Suppressor macrophage treated with lipopolysaccharide for 4 hours (primary cell): ENCODE data around the gene OTOP3.

Source experiments
- DNase-seq: peaks from one replicate; pipeline ENCODE4 v3.0.0-alpha.2; 2020

Gene OTOP3

DNA sequence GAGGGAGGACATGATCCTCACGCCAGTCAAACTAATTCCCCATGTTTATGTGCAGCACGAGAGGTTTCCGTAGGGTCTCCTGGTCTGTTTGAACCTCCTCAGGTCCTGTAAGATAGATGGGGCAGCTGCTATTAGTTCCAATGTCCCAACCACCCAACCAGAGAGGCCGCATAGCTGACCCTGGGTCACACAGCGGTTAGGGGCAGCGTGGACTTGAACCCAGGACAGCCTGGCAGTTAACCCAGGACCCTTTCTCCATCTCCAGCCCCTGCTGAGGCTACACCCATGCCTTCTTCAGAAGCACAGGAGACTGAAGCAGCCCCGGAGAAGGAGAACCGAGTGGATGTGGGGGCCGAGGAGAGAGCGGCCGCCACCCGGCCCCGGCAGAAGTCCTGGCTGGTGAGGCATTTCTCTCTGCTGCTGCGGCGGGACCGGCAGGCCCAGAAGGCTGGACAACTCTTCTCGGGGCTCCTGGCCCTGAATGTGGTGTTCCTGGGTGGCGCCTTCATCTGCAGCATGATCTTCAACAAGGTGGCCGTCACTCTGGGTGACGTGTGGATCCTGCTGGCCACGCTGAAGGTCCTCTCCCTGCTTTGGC lies 5.5 kb downstream of the OTOP3 start:
- no peak for DNase-seq

DNA sequence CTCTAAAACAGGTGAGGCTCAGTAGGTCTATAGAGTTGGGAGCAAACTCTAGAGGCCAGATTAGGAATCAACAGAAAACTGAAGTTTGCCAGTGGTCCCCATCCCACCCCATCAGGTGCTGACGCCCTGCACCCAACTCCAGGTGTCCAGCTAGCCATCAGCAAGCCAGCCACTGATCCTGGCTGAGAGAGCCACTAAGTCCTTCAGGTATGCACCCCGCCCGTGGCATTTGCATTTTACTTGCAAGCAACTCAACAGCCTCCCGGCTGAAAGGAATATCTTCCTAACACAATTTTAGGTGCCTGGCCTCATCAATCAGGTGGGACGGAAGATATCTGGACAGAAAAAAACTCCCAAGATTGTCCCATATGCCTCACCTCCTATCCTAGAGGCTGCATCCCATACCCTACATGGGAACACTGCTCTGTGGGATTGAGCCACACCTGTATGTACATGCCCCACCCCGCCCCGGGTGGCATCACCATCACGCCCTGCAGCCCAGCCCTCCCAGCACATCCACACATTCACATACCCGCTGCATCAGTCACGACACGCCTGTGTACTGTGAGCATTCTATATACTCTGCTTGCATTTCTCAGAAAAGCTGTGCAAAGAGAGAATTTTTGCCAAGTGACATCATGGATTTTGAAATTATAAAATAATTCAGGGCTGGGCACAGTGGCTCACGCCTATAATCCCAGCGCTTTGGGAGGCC lies 8.3 kb downstream of the OTOP3 start:
- DNase-seq = no peak

DNA sequence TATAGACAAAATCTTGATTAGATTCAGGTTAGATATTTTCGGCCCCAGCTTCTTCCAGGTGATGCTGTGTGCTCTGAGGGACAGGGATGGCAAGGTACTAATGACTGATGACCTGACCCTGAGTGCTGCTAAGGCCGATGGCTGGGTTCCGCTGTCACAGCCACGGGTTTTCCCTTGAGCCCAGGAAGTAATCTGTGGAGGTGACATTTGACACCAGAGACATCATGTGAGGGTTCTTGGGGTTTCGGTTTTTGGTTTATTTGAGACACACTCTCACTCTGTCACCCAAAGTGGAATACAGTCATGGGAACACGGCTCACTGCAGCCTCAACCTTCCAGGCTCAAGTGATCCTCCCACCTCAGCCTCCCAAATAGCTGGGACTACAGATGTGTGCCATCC lies 9.8 kb downstream of the OTOP3 start:
- peak; percentile 16 for DNase-seq

DNA sequence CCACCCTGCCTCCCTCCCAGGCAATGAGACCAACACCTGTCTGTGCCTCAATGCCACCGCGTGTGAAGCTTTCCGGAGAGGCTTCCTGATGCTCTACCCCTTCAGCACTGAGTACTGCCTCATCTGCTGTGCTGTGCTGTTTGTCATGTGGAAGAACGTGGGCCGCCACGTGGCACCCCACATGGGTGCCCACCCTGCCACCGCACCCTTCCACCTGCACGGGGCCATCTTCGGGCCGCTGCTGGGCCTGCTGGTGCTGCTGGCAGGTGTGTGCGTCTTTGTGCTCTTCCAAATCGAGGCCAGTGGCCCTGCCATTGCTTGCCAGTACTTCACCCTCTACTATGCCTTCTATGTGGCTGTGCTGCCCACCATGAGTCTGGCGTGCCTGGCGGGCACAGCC lies 10.9 kb downstream of the OTOP3 start:
- no peak for DNase-seq

DNA sequence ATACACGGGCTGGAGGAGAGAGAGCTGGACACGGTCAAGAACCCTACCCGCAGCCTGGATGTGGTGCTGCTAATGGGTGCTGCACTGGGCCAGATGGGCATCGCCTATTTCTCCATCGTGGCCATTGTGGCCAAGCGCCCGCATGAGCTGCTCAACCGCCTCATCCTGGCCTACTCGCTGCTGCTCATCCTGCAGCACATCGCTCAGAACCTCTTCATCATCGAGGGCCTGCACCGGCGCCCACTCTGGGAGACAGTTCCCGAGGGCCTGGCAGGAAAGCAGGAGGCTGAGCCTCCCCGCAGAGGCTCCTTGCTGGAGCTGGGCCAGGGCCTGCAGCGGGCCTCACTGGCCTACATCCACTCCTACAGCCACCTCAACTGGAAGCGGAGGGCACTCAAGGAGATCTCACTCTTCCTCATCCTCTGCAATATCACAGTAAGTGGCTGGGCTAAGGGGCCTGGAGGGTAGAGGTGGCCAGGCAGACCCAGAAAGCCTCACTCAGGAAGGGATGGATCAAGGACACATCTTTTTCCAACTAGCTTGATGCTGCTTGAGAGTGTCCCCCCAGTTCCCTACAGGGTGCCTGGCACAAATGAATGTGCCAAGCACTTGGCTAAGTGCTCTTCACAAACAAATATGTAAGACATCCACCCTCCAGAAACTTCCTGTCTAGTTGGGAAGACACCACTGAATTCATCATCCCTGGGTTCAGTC lies 11.5 kb downstream of the OTOP3 start:
- DNase-seq = no peak

DNA sequence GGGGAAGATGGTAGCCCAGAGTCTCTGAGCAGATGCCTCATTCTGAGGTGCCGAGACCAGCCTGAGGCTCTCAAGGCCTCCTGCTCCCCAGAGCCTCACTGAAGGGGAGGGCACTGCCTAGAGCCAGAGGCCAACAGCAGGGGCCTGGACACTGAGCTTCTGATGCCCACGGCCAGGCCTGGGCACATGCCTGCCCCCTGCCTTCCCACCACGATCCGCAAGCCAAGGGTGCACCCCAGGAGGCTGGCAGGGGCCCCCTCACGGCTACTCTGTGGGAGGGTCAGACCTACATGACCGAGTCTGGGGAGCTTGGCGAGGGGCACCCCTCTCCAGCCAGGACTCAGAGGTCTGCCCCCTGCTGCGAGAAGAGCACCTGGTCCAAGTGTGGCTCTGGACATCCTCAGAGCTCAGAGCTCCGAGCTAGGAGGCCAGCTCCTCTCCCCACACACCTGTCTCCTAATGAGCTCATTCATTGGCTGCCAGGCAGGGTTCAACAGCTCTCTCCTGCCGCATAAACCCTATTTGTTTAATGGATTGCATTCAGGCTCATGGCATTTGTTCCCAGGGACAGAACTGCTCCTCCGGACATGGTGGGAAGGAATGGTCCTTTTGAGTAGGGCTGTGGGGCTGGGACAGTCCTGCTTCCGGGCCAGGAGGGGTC lies 13.9 kb downstream of the OTOP3 start:
- DNase-seq = no peak

DNA sequence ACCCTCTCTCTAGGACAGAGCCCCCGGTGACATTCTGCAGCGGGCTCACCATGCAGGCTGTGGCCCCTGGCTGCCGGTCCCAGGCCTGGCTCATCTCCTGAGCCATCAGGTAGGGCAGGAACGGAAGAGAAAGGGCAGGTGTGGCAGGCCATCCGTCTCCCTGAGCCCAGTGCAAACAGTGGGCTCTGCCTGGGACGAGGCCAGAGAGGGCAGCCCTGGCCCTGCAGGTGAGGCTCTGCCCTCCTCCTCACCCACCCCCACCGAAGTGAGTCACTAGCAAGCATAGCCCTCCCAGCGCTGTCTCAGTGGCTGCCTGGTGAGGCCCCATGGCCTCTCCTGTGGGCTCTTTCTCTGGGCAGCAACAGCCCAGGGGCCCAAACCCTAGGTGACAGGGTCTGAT lies 14.5 kb downstream of the OTOP3 start:
- DNase-seq = no peak

DNA sequence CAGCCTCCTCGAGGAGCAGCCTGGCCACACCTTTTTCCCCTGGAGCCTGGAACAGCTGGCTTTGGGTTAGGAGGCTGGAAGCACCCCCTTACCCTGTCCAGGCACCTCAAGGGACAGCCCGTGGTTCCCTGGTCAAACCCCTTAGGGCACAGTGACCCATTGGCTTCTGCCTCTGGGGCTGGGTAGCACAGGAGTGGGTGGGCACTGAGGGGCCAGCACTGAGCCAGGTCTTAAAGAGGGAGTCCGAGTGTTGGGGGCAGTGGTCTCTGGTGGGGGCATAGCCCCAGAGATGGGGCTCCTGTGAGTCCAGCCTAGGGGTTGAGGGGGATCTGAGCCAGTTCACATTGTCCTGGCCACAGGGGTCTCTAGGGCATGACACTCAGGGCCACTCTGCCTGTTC lies 15.4 kb downstream of the OTOP3 start:
- DNase-seq = no peak

DNA sequence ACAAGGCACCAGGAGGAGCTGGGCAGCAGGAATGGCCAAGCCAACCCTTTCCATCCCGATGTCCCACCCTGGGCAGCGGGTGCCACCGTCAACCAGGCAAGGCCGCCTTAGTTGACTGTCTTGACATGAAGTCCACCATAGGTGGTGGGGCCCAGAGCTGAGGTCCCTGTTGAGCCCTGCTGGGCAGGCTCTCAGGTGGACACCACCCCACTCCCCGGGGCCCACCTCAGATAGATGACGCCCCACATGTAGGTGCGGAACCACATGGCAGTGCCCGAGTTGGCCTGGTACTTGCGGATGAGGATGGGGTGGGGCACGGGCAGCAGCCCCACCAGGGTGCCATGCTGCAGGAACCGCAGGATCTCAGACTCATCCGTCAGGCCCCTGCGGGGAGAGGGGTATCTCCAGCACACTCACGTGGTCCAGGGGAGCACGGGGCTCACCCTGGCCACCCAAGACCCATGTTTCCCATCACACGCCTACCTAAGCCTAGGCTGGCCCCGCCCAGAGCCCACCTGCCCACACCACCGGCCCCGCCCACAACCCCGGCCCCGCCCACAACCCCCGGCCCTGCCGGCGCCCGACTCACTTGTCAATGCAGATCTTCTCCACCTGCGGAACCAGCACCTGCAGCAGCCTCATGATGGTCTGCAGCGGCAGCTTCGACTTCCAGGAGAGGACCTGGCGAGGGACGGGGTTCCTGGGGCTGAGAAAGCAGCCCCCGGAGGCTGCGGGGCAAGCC lies 16.2 kb downstream of the OTOP3 start:
- DNase-seq = no peak

DNA sequence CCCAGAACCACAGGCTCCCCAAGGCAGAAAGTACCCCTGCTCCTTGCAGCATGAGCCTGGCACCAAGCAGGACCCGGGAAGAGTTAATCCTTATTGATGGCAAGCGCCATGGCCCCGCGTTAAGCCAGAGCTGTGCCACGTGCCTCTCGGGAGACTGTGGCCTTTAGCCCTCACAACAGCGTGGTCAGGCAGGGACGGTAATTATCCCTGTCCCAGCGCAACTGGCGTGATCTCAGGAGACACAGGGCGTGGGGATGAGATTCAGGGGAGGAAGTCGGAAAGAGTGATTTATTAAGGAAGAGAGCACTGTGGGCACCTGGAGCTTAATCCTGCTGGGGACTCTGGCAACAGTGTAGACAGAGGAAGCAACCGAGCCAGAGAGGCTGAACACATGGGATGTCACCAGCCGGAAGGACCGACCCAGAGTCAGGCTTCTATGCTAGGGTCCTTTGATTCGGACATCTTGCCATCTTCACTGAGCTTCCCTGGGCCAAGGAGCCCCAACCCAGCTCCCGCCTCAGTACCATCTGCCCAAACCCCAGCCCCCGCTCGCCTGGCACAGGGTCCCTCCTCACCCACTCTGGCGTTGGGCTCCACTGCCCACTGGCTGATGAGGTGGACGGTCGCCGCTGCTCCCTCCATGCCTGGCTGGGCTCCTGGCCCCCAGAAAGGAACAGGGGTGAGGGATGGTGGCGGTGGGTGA lies 16.9 kb downstream of the OTOP3 start:
- DNase-seq = no peak

DNA sequence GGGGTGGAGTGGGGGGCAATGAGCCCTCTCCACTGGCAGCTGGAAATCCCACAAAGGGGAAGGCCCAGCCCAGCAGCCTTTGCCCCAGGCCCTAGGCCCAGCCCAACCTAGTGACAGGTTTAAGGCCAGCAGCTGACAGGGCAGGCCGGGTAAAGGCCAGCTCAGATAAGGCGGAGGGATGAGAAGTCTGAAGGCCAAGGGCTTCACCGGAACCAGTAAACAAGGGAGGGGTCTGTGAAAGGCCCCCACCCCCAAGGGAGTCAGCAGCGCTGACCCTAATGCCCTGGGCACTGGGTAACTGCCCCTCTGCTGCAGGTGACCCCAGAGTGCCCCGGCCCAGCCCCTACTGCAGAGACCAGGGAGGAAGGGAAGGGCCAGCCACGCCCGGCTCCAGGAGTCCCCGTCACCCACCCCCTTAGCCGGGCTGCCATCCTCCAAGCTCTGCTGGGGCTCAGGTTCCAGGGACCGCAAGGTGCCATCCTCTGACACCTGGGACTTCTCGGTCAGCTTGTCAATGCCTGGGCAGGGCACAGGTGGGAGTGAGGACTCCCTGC lies 17.5 kb downstream of the OTOP3 start:
- DNase-seq = no peak

DNA sequence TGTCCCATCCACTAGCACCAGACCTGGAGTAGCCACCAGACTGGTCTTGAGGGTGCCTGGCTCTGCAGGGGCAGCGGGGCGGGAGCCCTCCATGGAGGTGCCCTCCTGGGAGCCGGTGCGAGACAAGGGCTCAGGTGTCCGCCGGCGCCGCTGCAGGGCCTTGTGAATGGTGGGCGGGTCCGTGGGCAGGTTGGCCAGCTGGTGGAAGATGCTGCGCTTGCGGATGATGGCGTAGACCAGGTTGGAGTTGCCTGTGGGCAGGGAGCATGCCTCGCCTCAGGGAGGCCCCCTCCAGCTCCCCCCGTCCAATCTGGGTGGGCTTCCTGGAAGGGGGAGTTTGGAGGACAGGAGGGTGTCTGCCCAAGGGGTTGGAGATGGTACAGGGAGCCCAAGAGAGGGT lies 18.4 kb downstream of the OTOP3 start:
- no peak for DNase-seq

DNA sequence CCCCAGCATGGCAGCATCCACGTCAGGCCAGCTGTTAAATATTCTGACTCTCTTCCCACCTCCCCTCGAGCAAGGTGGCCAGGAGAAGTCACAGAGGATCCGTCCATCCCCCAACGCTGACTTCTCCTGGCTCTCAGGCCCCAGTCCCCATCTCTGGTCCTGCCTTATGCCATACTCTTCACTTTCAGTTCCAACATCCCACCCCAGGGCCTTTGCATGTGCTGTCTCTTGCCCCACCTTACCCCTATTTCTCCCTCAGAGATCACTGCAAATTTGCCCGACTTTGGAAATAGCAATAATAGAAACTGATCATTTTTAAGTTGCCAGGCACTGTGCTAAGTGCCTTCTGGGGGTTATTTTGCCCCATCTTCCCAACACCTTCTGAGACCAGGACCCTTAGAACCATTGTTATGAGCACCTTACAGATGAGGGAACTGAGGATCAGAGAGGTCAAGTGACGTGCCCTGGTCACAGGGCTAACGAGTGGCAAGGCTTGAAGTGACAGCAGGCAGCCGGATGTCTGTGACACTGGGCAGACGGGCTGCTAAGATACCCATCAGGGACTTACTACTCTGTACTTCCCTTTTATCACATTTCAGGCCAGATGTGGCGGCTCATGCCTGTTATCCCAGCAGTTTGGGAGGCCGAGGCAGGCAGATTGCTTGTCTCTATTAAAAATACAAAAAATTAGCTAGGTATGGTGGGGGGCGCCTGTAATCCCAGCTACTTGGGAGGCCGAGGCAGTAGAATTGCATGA lies 19.1 kb downstream of the OTOP3 start:
- DNase-seq = no peak

DNA sequence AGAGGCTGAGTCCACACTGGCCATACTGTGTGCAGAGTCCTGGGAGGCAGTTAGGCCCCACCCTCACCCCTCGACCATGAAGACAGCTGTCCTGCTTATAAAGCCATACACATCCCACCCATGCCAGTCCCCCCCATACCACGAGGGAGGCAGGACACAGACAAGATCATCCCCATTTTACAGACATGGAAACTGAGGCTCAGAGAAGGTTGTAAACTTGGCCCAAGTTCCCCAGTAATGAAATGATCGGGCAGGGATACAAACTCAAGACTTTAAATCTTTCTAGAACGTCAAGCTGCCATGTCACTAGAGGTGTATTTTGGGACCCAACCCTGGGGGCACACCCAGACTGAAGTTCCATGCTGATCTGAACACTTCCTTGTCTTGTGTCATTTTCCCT lies 20.4 kb downstream of the OTOP3 start:
- no peak for DNase-seq

DNA sequence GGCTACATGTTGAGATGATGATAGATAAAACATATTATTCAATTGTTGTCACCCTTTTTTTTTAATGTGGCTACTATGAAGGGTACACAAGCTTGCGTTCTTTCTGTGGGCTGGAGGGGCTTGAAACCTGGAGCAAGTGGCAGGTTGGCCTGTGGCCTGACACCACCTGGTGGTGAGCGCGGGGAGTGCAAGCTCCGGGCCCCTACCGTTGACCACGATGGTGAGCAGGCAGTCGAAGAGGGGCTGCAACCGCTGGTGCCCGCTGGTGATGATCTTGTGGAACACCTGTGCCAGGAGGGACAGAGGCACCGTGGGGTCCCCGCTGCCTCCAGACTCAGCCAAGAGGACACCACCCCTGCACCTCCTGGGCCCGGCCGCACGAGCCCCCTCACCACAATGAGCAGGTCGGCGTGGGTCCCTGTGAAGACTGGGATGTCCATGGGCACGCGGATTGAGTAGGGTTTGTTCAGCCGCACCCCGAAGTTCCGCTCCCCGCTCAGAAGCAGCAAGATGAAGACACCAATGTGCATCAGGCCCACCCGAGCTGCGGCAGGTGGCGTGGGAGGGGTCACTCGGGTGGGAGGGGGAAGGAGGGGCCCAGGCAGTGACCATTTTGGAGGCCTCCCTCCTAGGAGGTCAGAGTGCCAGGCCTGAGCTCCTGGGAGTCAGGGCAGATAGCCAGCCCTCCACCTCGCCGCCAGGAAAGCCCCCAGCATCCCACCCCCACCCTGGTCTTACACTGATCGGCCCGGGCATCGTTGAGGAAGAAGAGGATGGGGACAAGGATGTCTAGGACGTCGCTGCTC lies 22.4 kb downstream of the OTOP3 start:
- DNase-seq = peak; percentile 83

DNA sequence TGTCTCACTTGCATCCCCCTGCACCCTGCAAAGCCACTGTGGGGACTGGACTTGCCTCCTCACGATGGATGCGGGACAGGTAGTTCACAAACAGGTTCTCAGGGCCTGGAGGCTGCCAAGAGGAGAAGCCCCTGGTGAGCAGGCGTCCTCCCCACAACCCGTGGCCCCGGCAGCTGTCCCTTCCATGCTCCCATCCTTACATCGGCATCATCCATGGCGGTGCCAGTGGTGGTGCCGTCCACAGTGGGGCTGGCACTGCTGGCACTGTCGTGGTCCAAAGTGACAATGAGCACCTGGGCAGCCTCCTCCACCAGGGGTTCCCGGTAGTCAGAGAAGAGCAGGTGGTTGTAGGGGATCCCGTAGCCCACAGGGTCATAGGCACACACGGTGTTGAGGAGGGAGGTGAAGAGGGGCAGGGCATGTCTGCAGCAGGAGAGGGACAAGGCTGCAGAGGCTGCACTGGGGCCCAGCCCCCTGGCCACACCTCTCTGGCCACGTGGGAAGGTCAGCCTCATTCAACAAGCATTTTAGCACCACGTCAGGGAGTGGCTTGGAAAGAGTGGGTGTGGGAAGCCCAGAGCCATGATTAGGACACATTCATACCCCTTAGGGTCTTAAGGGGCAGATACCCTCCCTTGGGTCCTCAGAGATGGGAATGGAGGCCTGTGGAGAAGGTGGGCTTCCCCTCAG lies 24.3 kb downstream of the OTOP3 start:
- no peak for DNase-seq

DNA sequence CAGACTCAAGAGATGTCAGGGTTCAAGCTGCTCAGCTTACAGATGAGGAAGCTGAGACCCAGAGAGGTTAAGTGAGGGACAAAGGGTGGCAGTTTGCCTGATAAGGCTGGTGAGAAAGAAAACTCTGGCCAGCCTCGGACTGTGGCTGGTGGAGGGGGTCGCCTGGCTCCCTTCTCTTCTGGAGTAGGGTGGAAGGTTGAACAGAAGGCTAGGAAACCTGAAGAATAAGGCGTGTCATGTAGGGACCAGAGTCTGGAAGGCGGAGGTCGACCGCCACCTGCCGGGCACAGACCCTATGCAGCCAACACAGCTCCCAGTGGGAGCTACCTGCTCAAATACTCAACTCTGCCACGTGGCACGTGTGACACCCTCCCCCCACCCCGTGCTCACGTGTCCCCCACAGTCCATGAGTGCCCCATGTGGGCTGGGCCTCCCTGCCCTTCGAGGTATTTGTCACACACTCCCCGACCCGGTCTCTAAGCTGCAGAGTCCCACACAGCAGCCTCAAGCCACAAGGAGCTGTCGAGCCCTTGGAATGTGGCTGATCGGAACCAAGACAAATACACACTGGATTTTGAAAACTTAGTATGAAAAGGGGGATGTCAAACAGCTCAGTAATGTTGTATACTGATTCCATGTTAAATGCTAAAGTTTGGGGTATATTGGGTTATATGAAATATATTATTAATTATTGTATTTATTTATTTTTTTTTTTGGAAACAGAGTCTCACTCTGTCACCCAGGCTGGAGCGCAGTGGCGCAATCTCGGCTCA lies 25.1 kb downstream of the OTOP3 start:
- DNase-seq = peak; percentile 29

DNA sequence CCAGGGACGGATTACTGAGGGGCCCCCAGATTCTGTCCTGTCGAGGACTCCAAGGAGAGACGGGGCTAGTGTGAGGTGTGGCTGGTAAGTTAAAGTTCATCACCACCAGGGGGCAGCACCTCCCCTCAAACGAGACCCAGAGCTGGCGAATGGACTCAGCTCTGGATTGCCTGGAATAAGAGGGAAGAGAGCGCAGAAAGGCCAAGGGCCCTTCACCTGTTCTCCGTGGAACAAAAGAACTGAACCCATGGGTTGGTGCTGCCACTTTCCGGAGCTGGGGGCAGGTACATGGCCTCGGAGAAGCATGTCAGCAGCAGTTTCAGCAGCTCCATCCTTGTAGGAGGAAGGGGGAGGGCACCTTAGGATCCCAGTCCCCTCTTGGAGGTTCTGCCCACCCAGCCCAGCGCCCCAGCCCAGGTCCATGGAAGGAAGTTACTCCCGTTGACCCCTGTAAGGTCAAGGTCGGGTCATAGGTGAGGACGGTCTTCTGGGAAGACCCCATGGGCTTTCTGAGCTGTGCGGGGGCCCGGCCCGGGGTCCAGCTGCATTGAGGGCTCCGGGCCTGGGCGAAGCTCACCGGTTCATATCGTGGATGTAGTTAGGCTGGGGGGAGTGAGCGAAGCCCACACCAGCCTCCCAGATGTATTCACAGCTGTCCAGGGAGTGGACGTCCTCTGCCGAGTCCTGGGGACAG lies 26.1 kb downstream of the OTOP3 start:
- DNase-seq = peak; percentile 92
